GM10248 (cell line): ENCODE results near the gene FIS1.

ENCODE experiments used
- CTCF ChIA-PET: fragments of 300-600 bp; sonication (Branson Sonifier 250); formaldehyde crosslinking; extraction: SDS; loops from one replicate; lab custom pipeline; 2021; ENCODE audit warnings: antibody characterized with exemption; lab: Yijun Ruan, JAX
- POLR2A ChIA-PET: fragments of 350-650 bp; sonication (Branson Sonifier 250); formaldehyde crosslinking; extraction: SDS; loops from one replicate; lab custom pipeline; 2020; ENCODE audit warnings: antibody characterized with exemption; lab: Yijun Ruan, JAX
- DNase-seq: peaks from one replicate; pipeline ENCODE4 v3.0.0; 2012; ENCODE audit errors: extremely low spot score
- TF ChIP-seq, protein P1 (sequence below): IDR thresholded peaks from 2 replicates; pipeline ENCODE4 v1.5.1; 2012; ENCODE audit warnings: mild to moderate bottlenecking, low read depth; ENCODE audit errors: extremely low read depth, missing control alignments, control extremely low read depth

FIS1 gene

DNA sequence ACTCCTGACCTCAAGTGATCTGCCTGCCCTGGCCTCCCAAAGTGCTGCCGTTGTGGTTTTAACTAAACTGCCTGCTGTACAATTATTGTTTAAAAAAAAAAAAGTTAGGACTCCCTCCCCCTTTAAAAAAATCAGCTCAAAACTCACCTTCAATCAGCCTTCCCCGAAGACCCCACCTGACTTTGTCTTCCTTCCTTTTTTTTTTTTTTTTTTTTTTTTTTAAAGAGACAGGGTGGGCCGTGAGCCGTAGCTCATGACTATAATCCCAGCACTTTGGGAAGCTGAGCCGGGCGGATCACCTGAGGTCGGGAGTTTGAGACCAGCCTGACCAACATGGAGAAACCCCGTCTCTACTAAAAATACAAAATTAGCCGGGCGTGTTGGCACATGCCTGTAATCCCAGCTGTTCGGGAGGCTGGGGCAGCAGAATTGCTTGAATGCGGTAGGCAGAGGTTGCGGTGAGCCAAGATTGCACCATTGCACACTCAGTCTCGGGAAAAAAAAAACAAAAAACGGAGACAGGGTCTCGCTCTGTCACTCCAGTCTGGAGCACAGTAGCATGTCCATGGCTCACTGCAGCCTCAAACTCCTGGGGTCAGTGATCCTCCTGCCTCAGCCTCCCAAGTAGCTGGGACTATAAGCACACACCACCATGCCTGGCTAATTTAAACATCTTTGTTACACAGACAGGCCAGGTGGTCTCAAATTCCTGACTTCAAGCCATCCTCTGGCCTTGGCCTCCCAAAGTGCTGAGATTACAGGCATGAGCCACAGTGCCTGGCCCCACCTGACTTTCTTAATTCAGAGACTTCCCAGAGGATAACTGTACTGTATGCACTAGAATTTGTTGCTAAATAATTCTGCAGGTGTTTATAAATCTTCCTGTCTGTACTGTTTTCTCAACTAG, 3.2 kb downstream of the FIS1 start:
- no peak for DNase-seq
- TF ChIP-seq, protein P1, sequence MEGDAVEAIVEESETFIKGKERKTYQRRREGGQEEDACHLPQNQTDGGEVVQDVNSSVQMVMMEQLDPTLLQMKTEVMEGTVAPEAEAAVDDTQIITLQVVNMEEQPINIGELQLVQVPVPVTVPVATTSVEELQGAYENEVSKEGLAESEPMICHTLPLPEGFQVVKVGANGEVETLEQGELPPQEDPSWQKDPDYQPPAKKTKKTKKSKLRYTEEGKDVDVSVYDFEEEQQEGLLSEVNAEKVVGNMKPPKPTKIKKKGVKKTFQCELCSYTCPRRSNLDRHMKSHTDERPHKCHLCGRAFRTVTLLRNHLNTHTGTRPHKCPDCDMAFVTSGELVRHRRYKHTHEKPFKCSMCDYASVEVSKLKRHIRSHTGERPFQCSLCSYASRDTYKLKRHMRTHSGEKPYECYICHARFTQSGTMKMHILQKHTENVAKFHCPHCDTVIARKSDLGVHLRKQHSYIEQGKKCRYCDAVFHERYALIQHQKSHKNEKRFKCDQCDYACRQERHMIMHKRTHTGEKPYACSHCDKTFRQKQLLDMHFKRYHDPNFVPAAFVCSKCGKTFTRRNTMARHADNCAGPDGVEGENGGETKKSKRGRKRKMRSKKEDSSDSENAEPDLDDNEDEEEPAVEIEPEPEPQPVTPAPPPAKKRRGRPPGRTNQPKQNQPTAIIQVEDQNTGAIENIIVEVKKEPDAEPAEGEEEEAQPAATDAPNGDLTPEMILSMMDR = no peak
- ChIA-PET CTCF (interaction anchor here (0.8 to 5.1 kb wide), 6 partner anchors 14 to 98 kb away, joined by 3 to 68 read pairs (median 5); partner anchors contain the start of genes PLOD3 and ZNHIT1), POLR2A (interaction anchor here (0.6 kb wide), 1 partner anchor 1067 kb away, joined by 3 read pairs; no protein-coding TSS in a partner anchor)

DNA sequence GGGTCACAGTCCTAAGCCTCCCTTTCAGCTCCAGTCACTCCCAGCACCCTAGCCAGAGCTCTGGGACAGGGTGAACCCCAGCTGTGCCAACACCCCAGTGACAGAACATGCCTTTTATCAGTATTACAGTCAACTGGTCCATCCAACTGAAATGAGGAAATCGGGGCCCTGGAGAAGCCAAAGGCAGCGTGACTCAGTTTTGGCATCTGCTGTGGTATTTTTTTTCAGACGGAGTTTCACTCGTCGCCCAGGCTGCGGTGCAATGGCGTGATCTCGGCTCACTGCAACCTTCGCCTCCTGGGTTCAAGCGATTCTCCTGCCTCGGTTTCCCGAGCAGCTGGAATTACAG, 3.9 kb downstream of the FIS1 start:
- POLR2A ChIA-PET = no interaction called here
- TF ChIP-seq, protein P1 = no peak
- no peak for DNase-seq
- CTCF ChIA-PET = interaction anchor here (0.8 to 5.1 kb wide), 4 partner anchors 13 to 97 kb away, joined by 3 to 49 read pairs (median 4); partner anchors contain the start of genes PLOD3 and ZNHIT1

DNA sequence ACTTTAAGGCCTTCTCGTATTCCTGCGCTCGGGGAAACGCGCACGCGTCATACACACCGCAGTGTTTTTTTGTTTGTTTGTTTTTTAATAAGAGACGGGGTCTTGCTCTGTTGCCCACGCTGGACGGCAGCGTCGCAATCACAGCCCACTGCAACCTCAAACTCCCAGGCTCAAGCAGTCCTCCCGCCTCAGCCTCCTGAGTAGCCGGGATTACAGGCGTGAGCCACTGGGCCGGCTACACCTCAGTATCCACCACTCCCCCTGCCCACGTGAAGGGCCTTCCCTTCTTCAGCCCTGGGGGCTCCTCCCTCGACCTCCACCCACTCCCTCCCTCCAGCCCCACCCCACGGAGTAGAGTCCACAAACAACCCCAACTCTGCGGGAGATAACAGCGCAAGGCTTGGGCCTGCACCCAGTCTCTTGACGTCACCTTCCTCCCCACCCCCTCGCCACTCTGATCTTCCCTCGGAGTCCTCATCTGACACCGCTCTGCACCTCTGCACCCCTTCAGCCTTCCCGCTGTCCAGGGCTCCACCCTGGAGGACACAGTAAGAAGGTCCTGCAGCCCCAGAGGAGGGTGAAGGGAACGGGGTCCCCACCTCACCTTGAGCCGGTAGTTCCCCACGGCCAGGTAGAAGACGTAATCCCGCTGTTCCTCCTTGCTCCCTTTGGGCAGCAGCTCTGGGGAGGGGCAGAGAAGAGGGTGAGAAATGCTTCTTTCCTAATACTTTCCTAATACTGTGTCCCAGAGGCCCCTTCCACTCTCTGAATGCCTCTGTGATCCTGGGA, 4.5 kb downstream of the FIS1 start:
- CTCF ChIA-PET = interaction anchor here (0.8 to 5.1 kb wide), 3 partner anchors 12 to 96 kb away, joined by 4 to 49 read pairs (median 4); partner anchors contain the start of genes PLOD3 and ZNHIT1
- no peak for DNase-seq
- TF ChIP-seq, protein P1 = no peak
- POLR2A ChIA-PET = no interaction called here

DNA sequence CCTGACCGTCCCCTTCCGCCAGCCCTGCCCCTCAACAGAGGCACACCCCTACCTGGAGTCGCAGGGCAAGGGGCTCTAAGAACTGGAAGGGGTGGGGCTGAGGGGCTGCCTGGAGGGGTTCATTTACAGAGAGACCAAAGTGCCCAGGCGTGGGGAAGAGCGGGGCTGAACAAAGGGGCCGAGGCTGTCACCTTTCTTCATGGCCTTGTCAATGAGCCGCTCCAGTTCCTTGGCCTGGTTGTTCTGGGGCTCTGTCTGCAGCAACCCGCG, 5.0 kb downstream of the FIS1 start:
- CTCF ChIA-PET = no interaction called here
- TF ChIP-seq, protein P1 = no peak
- POLR2A ChIA-PET = no interaction called here
- DNase-seq = no peak

DNA sequence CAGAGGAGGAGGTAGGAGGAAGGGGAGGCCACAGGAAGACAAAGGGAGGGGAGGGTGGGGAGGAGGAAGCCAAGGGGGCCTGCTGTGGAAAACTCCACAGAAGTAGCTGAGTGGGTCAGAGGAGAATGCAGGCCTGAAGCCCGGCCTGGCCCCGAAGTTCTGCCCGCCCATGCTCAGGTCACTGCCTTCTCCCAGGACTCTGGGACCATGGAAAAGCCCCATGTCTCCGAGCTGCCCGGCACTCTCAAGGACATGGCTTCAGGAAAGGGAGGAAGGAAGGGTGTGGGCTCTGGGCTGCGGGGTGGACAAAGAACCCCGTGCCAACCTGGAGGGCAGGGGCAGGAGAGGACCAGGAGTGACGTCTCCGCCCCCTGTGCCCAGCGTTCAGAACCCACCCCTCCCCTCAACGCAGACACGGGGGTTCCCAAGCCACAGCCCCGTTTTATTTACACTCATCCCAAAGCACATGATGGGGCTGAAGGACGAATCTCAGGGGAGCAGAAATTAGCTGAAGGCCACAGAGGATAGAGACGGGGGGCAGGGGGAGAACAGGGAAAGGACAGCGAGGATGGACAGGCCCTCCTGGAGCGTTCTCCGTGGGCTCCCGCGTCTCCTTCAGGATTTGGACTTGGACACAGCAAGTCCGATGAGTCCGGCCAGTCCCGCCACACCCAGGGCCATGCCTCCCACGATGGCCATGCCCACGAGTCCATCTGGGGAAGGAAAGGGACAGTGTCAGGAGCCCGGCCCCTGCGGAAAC, 5.5 kb downstream of the FIS1 start:
- TF ChIP-seq, protein P1 = no peak
- POLR2A ChIA-PET = no interaction called here
- no peak for DNase-seq
- CTCF ChIA-PET = interaction anchor here (1.1 kb wide), 2 partner anchors 14 to 95 kb away, joined by 3 to 4 read pairs; no protein-coding TSS in a partner anchor
